ENCODE results near the gene TP53RK.
"Not testable (repeated sequence)": the region's sequence is repeated elsewhere in the genome, so short reads cannot be mapped to it uniquely, and the experiment has no call there.

TP53RK gene

GRCh38 chr20:46681032-46681854 lies 8.0 kb downstream of the TP53RK start:
- TF ChIP-seq, protein P1, sequence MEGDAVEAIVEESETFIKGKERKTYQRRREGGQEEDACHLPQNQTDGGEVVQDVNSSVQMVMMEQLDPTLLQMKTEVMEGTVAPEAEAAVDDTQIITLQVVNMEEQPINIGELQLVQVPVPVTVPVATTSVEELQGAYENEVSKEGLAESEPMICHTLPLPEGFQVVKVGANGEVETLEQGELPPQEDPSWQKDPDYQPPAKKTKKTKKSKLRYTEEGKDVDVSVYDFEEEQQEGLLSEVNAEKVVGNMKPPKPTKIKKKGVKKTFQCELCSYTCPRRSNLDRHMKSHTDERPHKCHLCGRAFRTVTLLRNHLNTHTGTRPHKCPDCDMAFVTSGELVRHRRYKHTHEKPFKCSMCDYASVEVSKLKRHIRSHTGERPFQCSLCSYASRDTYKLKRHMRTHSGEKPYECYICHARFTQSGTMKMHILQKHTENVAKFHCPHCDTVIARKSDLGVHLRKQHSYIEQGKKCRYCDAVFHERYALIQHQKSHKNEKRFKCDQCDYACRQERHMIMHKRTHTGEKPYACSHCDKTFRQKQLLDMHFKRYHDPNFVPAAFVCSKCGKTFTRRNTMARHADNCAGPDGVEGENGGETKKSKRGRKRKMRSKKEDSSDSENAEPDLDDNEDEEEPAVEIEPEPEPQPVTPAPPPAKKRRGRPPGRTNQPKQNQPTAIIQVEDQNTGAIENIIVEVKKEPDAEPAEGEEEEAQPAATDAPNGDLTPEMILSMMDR (IDR thresholded peaks at IDR 0.05; ENCODE audit: poor library complexity, severe bottlenecking) = peak; percentile 99
- Histone ChIP-seq H3K9me3 (ENCODE audit: severe bottlenecking) (no peaks in the 10 kb centered on the region), H3K36me3 (ENCODE audit: low read depth) (peaks cover 36% of the 10 kb centered on the region), H3K27me3 (ENCODE audit: insufficient read depth, poor library complexity, severe bottlenecking) (no peaks in the 10 kb centered on the region), H3K4me3 (ENCODE audit: severe bottlenecking) (no peak overlapping the region), H3K4me1 (ENCODE audit: insufficient read depth, poor library complexity, severe bottlenecking) (peaks cover 15% of the 10 kb centered on the region), H3K27ac (ENCODE audit: poor library complexity, severe bottlenecking) (no peak overlapping the region)
- ATAC-seq (ENCODE audit: low read depth) = no peak
- no peak for DNase-seq (ENCODE audit: low spot score)

DNA sequence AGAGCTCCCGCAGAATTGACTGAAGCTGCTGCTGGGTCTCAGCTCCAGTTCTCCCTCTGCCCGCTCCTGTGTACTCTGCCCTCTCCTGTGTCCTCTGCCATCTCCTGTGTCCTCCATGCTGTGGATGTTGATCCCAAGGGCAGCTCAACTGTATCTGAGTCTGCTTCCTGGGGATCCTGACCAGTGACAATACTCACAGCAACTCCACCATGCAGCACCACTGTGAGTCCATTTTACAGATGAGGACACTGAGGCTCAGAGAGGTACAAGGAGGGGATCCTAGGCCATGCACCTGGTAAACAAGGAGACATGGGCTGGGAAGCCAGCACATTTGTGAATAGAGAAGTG lies 8.6 kb downstream of the TP53RK start:
- Histone ChIP-seq H3K4me1 (ENCODE audit: insufficient read depth, poor library complexity, severe bottlenecking) (peaks cover 15% of the 10 kb centered on the region), H3K27me3 (ENCODE audit: insufficient read depth, poor library complexity, severe bottlenecking) (no peaks in the 10 kb centered on the region), H3K9me3 (ENCODE audit: severe bottlenecking) (no peaks in the 10 kb centered on the region), H3K36me3 (ENCODE audit: low read depth) (peaks cover 30% of the 10 kb centered on the region), H3K27ac (ENCODE audit: poor library complexity, severe bottlenecking) (no peak overlapping the region), H3K4me3 (ENCODE audit: severe bottlenecking) (no peak overlapping the region)
- no peak for ATAC-seq (ENCODE audit: low read depth)
- TF ChIP-seq, protein P1 (IDR thresholded peaks at IDR 0.05; ENCODE audit: poor library complexity, severe bottlenecking) = no peak
- DNase-seq (ENCODE audit: low spot score) = no peak

DNA sequence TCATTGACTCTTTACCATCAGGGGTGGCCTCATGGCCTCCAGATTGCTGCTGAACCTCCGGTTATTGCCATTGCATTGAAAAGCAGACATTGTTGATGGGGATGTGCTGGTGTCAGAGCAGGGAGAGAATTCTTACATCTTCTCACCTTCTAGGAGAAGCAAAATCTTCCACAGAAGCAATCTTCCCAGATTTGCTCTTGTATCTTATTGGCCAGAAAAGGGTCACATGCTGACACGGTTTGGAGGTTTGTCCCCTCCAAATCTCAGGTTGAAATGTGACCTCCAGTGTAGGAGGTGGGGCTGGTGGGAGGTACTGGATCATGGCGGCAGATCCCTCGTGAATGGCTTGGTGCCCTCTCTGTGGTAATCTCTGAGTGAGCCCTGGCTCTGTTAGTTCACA lies 10.7 kb downstream of the TP53RK start:
- no peak overlapping the region for H3K4me3 ChIP-seq (ENCODE audit: severe bottlenecking)
- no peak for ATAC-seq (ENCODE audit: low read depth)
- DNase-seq (ENCODE audit: low spot score) = no peak
- H3K9me3 ChIP-seq (ENCODE audit: severe bottlenecking) = no peaks in the 10 kb centered on the region
- H3K27me3 ChIP-seq (ENCODE audit: insufficient read depth, poor library complexity, severe bottlenecking) = no peaks in the 10 kb centered on the region
- no peak overlapping the region for H3K27ac ChIP-seq (ENCODE audit: poor library complexity, severe bottlenecking)
- H3K4me1 ChIP-seq (ENCODE audit: insufficient read depth, poor library complexity, severe bottlenecking) = peaks cover 10% of the 10 kb centered on the region
- TF ChIP-seq, protein P1 (IDR thresholded peaks at IDR 0.05; ENCODE audit: poor library complexity, severe bottlenecking) = no peak
- peaks cover 19% of the 10 kb centered on the region for H3K36me3 ChIP-seq (ENCODE audit: low read depth)

GRCh38 chr20:46677608-46678007 lies 11.6 kb downstream of the TP53RK start:
- DNase-seq (ENCODE audit: low spot score) = no peak
- no peak overlapping the region for H3K4me3 ChIP-seq (ENCODE audit: severe bottlenecking)
- no peak overlapping the region for H3K27ac ChIP-seq (ENCODE audit: poor library complexity, severe bottlenecking)
- H3K9me3 ChIP-seq (ENCODE audit: severe bottlenecking) = no peaks in the 10 kb centered on the region
- no peaks in the 10 kb centered on the region for H3K27me3 ChIP-seq (ENCODE audit: insufficient read depth, poor library complexity, severe bottlenecking)
- TF ChIP-seq, protein P1 (IDR thresholded peaks at IDR 0.05; ENCODE audit: poor library complexity, severe bottlenecking) = no peak
- no peak for ATAC-seq (ENCODE audit: low read depth)
- H3K4me1 ChIP-seq (ENCODE audit: insufficient read depth, poor library complexity, severe bottlenecking) = peaks cover under 1% of the 10 kb centered on the region
- H3K36me3 ChIP-seq (ENCODE audit: low read depth) = peaks cover 19% of the 10 kb centered on the region

DNA sequence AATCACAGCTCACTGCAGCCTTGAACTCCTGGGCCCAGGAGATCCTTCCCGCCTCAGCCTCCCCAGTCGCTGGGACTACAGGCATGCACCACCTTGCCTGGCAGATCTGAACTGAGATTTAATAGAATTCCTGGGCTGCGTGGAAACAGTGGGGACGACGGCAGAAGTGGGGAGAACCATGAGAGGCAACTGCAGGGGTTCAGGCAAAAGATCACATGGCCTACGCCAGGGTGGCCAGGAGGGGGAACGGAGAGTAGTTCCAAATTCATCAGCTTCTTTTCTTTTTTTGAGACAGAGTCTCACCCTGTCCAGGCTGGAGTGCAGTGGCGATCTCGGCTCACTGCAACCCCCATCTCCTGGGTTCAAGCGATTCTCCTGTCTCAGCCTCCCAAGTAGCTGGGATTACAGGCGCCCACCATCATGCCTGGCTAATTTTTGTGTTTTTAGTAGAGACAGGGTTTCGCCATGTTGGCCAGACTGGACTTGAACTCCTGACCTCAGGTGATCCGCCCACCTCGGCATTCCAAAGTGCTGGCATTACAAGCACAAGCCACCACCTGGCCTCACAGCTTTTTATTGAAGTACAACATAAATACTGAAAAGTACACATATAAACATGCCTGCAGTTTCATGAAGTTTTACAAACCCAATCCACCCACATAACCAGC lies 12.5 kb downstream of the TP53RK start:
- ATAC-seq (ENCODE audit: low read depth); H3K27ac ChIP-seq (ENCODE audit: poor library complexity, severe bottlenecking); DNase-seq (ENCODE audit: low spot score): not testable (repeated sequence)

More for the DNA sequence above, 12.5 kb downstream of the TP53RK start:
- not testable (repeated sequence) for H3K4me3 ChIP-seq (ENCODE audit: severe bottlenecking); H3K27me3 ChIP-seq (ENCODE audit: insufficient read depth, poor library complexity, severe bottlenecking); H3K4me1 ChIP-seq (ENCODE audit: insufficient read depth, poor library complexity, severe bottlenecking); H3K9me3 ChIP-seq (ENCODE audit: severe bottlenecking)
- peaks cover 15% of the 10 kb centered on the region for H3K36me3 ChIP-seq (ENCODE audit: low read depth)

All from RWPE2 (cell line).